H1 (cell line): ENCODE measurements around the gene ADAMTS20. TPM values are rescaled to one million over a fixed set of nuclear protein-coding genes. Genes with fewer than 3 reads are reported as not detected.
A peak's percentile ranks its signal among the peaks of the same experiment; 100 is the strongest.

Experiments
- ASH2L ChIP-seq: fragments of 200-600, 300-600 bp; sonication (generic); IDR thresholded peaks from one replicate; pipeline ENCODE4 v1.7.1; 2017; ENCODE audit warnings: low read length
- CBX5 ChIP-seq: fragments of 300-800, 300-1000 bp; sonication (generic); IDR thresholded peaks from 2 replicates; pipeline ENCODE4 v1.7.1; 2016; ENCODE audit warnings: antibody characterized with exemption, low read length, low read depth
- CHD2 ChIP-seq: IDR thresholded peaks from 2 replicates; pipeline ENCODE4 v1.6.1; 2012; ENCODE audit warnings: low read length, improper control_type of control experiment
- CTBP2 ChIP-seq: IDR thresholded peaks from 2 replicates; pipeline ENCODE4 v1.7.0; 2011; ENCODE audit warnings: borderline replicate concordance, mild to moderate bottlenecking, moderate library complexity, mixed read lengths, low read length; ENCODE audit not compliant: insufficient read depth, insufficient read length
- EP300 ChIP-seq, 2 experiments: IDR thresholded peaks; 1 replicate in 1 of 2; 2 replicates in 1 of 2; pipeline ENCODE4 v1.6.1; 2011 to 2012; ENCODE audit warnings: low read depth in 2 of 2, low read length in 2 of 2, mild to moderate bottlenecking in 2 of 2, borderline replicate concordance in 1 of 2, inconsistent platforms in 1 of 2, moderate library complexity in 1 of 2
- FOSL1 ChIP-seq: IDR thresholded peaks from 2 replicates; pipeline ENCODE4 v1.6.1; 2011; ENCODE audit warnings: mild to moderate bottlenecking, low read depth, low read length, moderate library complexity; ENCODE audit not compliant: insufficient read depth
- HDAC2 ChIP-seq, 2 experiments: fragments of 300-600 bp in 1 of 2; sonication (generic) in 1 of 2; IDR thresholded peaks; 2 replicates each; pipeline ENCODE4 v1.6.1; 2011 to 2012; ENCODE audit warnings: low read depth in 2 of 2, low read length in 2 of 2, mild to moderate bottlenecking in 2 of 2, moderate library complexity in 2 of 2, borderline replicate concordance in 1 of 2, inconsistent platforms in 1 of 2
- JUN ChIP-seq: IDR thresholded peaks from 2 replicates; pipeline ENCODE4 v1.6.1; 2011; ENCODE audit warnings: low read depth, mild to moderate bottlenecking, improper control_type of control experiment, low read length
- KDM4A ChIP-seq: IDR thresholded peaks from one replicate; pipeline ENCODE4 v1.7.1; 2012; ENCODE audit warnings: low read depth, mild to moderate bottlenecking, moderate library complexity, low read length, inconsistent platforms; ENCODE audit not compliant: severe bottlenecking
- PHF8 ChIP-seq: fragments of 200-600 bp; sonication (generic); conservative IDR thresholded peaks from 2 replicates; pipeline ENCODE4 v1.7.1; 2012; ENCODE audit warnings: low read depth, mild to moderate bottlenecking, inconsistent platforms, low read length, moderate library complexity
- POLR2A ChIP-seq, 2 experiments: IDR thresholded peaks; 1 replicate in 1 of 2; 2 replicates in 1 of 2; pipeline ENCODE4 v1.6.1; 2011; ENCODE audit warnings: low read depth in 2 of 2, low read length in 2 of 2, mild to moderate bottlenecking in 2 of 2; ENCODE audit errors: control extremely low read depth in 1 of 2
- POLR2AphosphoS5 ChIP-seq: IDR thresholded peaks from 2 replicates; pipeline ENCODE4 v1.6.1; 2011; ENCODE audit warnings: low read depth, low read length
- RFX5 ChIP-seq: IDR thresholded peaks from 2 replicates; pipeline ENCODE4 v1.6.1; 2011; ENCODE audit warnings: low read depth, low read length, improper control_type of control experiment, borderline replicate concordance
- RNF2 ChIP-seq: fragments of 200-900, 300-1000 bp; sonication (generic); IDR thresholded peaks from 2 replicates; pipeline ENCODE4 v1.7.1; 2016; ENCODE audit warnings: borderline replicate concordance, low read depth, mild to moderate bottlenecking, antibody characterized with exemption, low read length; ENCODE audit not compliant: poor library complexity, severe bottlenecking; ENCODE audit errors: missing control alignments
- SP1 ChIP-seq: IDR thresholded peaks from 2 replicates; pipeline ENCODE4 v1.6.1; 2011; ENCODE audit warnings: low read depth, low read length
- SP2 ChIP-seq: IDR thresholded peaks from 2 replicates; pipeline ENCODE4 v1.6.1; 2012; ENCODE audit warnings: mild to moderate bottlenecking, low read length, inconsistent platforms
- SP4 ChIP-seq: IDR thresholded peaks from 2 replicates; pipeline ENCODE4 v1.6.1; 2012; ENCODE audit warnings: low read length, inconsistent platforms
- SRF ChIP-seq: IDR thresholded peaks from 2 replicates; pipeline ENCODE4 v1.6.1; 2011; ENCODE audit warnings: mild to moderate bottlenecking, low read depth, low read length, moderate library complexity
- SUZ12 ChIP-seq: fragments of 200-600 bp; sonication (generic); IDR thresholded peaks from 2 replicates; pipeline ENCODE4 v1.6.1; 2012; ENCODE audit warnings: mild to moderate bottlenecking, inconsistent platforms, low read length, moderate library complexity, mixed read lengths
- TAF7 ChIP-seq: optimal IDR thresholded peaks from 2 replicates; pipeline ENCODE3; 2011; ENCODE audit warnings: low read depth, mild to moderate bottlenecking, inconsistent platforms, low read length, moderate library complexity, borderline replicate concordance
- TCF12 ChIP-seq: IDR thresholded peaks from 2 replicates; pipeline ENCODE4 v1.6.1; 2011; ENCODE audit warnings: low read depth, mild to moderate bottlenecking, low read length
- polyA plus RNA-seq, 7 experiments: library from polyadenylated mRNA; depleted of rRNA in 3 of 7; stranded (reverse) in 5 of 7; unstranded in 2 of 7; fragments of >200 nt in 5 of 7; fragments of 200-250 nt in 2 of 7; gene quantifications; 1 replicate in 5 of 7; 2 replicates in 1 of 7; 4 replicates in 1 of 7; pipeline versions ENCODE4 v1.2.1 to v1.2.3, GENCODE V29; 2011 to 2013; ENCODE audit warnings: missing spikeins in 2 of 7, mixed read lengths in 2 of 7
- total RNA-seq: library from RNA; stranded (reverse); fragmentation: NEBNext Ultra II Directional; extraction: Animal tissue kit (Norgen Biotek cat#: 25700); gene quantifications from 2 replicates; pipeline ENCODE4 v1.2.1, GENCODE V29; 2021
- TF ChIP-seq, protein P1 (sequence below): IDR thresholded peaks from 2 replicates; pipeline ENCODE4 v1.6.1; 2012; ENCODE audit warnings: inconsistent platforms
- TF ChIP-seq, protein P2 (sequence below): IDR thresholded peaks from 2 replicates; pipeline ENCODE4 v1.6.1; 2011; ENCODE audit warnings: low read length, improper control_type of control experiment

The ADAMTS20 gene
- total and polyA plus RNA-seq, 2 of the 8 experiments (the other 6 are each of a cell fraction or from before 2014, with no cell fraction given), result 2.9 to 5.1 TPM

DNA sequence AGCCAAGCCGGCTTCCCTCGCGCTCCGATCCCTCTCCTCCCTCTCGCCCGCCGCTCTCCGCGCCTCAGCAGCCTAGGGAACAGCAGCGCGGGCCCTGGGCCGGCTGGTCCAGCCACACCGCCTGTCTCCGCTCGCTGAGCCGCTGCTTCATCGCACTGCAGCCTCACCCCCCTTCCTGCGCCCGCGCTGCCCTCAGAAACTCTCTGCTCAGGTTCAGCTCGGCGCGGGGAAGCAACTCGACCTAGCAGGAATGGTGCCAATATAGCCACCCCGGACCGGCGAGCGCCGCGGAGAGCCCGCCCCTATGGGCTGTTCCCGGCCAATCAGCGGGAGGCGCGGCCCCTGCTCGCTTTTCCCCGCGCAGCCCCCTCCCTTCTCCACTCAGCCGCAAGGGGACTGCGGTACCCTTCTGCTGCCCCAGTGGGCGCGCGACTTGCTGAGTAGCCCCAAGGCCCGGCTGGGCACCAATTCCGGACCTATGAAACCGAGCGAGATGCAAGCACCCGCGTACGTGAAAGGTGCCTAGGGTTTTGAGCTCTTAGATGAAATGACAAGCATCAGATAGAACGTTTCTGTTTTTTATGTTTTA is at the start of gene ADAMTS20 (continued):
- TF ChIP-seq RNF2 (no peak), KDM4A (peak; percentile 70), TCF12 (no peak), CHD2 (no peak), POLR2AphosphoS5 (peak; percentile 85), HDAC2 (IDR thresholded peaks at IDR 0.05; ENCODE audit: borderline replicate concordance in 1 of 2, low read depth in 2 of 2, low read length in 2 of 2) (no peak), ASH2L (peak; percentile 77), SP4 (no peak), EP300 (IDR thresholded peaks at IDR 0.05; ENCODE audit: borderline replicate concordance in 1 of 2, low read depth in 2 of 2, low read length in 2 of 2) (0 out of 3 replicates have a peak, but pooled peaks of 1 of the 2 experiments have one; percentile 29), CTBP2 (peak; percentile 25), TAF7 (peak; percentile 82), SP1 (no peak), SUZ12 (no peak), SRF (no peak), SP2 (no peak), POLR2A (IDR thresholded peaks at IDR 0.05; ENCODE audit: control extremely low read depth in 1 of 2, low read depth in 2 of 2, low read length in 2 of 2) (peak; percentile 66 to 68; a peak in 2 of 3 replicates), JUN (no peak), RFX5 (no peak), FOSL1 (no peak), CBX5 (no peak), PHF8 (peak; percentile 37; the same call in 1 of the 2 replicates)
- TF ChIP-seq, protein P1, sequence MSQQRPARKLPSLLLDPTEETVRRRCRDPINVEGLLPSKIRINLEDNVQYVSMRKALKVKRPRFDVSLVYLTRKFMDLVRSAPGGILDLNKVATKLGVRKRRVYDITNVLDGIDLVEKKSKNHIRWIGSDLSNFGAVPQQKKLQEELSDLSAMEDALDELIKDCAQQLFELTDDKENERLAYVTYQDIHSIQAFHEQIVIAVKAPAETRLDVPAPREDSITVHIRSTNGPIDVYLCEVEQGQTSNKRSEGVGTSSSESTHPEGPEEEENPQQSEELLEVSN, result peak; percentile 30; the same call in 1 of the 2 replicates
- TF ChIP-seq, protein P2, sequence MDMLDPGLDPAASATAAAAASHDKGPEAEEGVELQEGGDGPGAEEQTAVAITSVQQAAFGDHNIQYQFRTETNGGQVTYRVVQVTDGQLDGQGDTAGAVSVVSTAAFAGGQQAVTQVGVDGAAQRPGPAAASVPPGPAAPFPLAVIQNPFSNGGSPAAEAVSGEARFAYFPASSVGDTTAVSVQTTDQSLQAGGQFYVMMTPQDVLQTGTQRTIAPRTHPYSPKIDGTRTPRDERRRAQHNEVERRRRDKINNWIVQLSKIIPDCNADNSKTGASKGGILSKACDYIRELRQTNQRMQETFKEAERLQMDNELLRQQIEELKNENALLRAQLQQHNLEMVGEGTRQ, result no peak
